ENCODE data around the gene GDPD1. TPM values are rescaled to one million over a fixed set of nuclear protein-coding genes. Genes with fewer than 3 reads are reported as not detected.
A peak's percentile ranks its signal among the peaks of the same experiment; 100 is the strongest.
"Not testable (repeated sequence)": the region's sequence is repeated elsewhere in the genome, so short reads cannot be mapped to it uniquely, and the experiment has no call there.

Gene GDPD1
- total RNA-seq, 1 experiment from 2014 or later: 2.6 TPM

DNA sequence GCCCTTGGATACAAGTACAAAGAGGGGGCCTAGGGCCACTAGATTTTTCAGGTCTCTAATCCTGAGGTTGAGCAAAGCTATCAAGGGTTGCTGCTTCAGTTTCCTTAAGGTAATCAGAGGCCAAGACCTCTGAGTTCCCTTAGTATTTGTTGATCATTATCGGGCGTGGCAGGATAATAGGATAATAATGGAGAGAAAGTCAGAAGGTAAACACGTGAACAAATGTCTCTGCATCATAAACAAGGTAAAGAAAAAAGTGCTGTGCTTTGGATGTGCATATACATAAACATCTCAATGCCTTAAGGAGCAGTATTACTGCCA lies 69.6 kb downstream of the GDPD1 start:
- H3K23ac ChIP-seq (ENCODE audit: insufficient read length, low read depth, low read length): no peak overlapping the region
- no peak overlapping the region for H2AK5ac ChIP-seq (ENCODE audit: insufficient read length, low read length)
- H3K9me3 ChIP-seq (ENCODE audit: control insufficient read depth, low read depth, low read length): no peaks in the 10 kb centered on the region
- no CpG with 5 or more reads among the region's 3 CpGs for WGBS (ENCODE audit: extremely low coverage, insufficient read length, low lambda C conversion rate)
- no peak overlapping the region for H3K4ac ChIP-seq (ENCODE audit: low read depth, low read length)
- no peak overlapping the region for H2BK15ac ChIP-seq (ENCODE audit: low read depth, low read length)
- no peak overlapping the region for H3K9ac ChIP-seq (ENCODE audit: extremely low read depth, insufficient read length, low read length)
- H3K56ac ChIP-seq (ENCODE audit: insufficient read length, low read depth, low read length): no peak overlapping the region
- no peaks in the 10 kb centered on the region for H3K79me1 ChIP-seq (ENCODE audit: insufficient read depth, low read depth, low read length, poor library complexity, severe bottlenecking)
- H3K14ac ChIP-seq (ENCODE audit: insufficient read depth, low read length): no peak overlapping the region
- no peak overlapping the region for H3K18ac ChIP-seq (ENCODE audit: insufficient read length, low read depth, low read length)
- H2BK20ac ChIP-seq (ENCODE audit: low read depth, low read length, poor library complexity, severe bottlenecking): no peak overlapping the region
- no peak overlapping the region for H4K5ac ChIP-seq (ENCODE audit: insufficient read length, low read depth, low read length)
- H3K4me2 ChIP-seq (ENCODE audit: insufficient read depth, insufficient read length, low read length): no peak overlapping the region
- H3K4me3 Mint-ChIP-seq: peak overlapping the region in 1 of 2 experiments; percentile 11; a peak in 2 of 5 replicates
- no peaks in the 10 kb centered on the region for H3K23me2 ChIP-seq (ENCODE audit: insufficient read length, low read depth, low read length, poor library complexity, severe bottlenecking)
- no peak overlapping the region for H2AFZ ChIP-seq (ENCODE audit: low read length)
- no peaks in the 10 kb centered on the region for H3K9me3 Mint-ChIP-seq
- no peak overlapping the region for H3K27ac ChIP-seq (ENCODE audit: insufficient read length, low read depth, low read length)
- H2BK12ac ChIP-seq (ENCODE audit: insufficient read length, low read depth, low read length): no peak overlapping the region
- H3K27ac Mint-ChIP-seq: peak overlapping the region in 2 of 3 experiments; percentile 81 to 91; a peak in 2 of 7 replicates
- peaks cover 38% of the 10 kb centered on the region for H3K27me3 Mint-ChIP-seq (ENCODE audit: low read depth)
- H4K20me1 ChIP-seq (ENCODE audit: control insufficient read depth, insufficient read depth, insufficient read length): no peaks in the 10 kb centered on the region
- no peak overlapping the region for H4K91ac ChIP-seq (ENCODE audit: insufficient read length, low read depth, low read length)
- no peak for TF ChIP-seq CTCF (conservative IDR thresholded peaks at IDR 0.05)
- H3K27me3 ChIP-seq (ENCODE audit: insufficient read depth, low read length): no peaks in the 10 kb centered on the region; the same call in 1 of the 2 replicates
- H3K36me3 Mint-ChIP-seq (ENCODE audit: insufficient read depth in 1 of 3, low read depth in 3 of 3): peaks cover 0 to 2% (median 0%) of the 10 kb centered on the region in 3 experiments; a peak in 1 of 7 replicates
- no peaks in the 10 kb centered on the region; the same call in 1 of the 2 replicates for H3K4me1 ChIP-seq (ENCODE audit: insufficient read depth, low read length)
- no peak overlapping the region for H2BK5ac ChIP-seq (ENCODE audit: insufficient read length, low read length)
- H3T11ph ChIP-seq (ENCODE audit: low read length): no peak overlapping the region
- H3K79me2 ChIP-seq (ENCODE audit: insufficient read depth, low read length): no peaks in the 10 kb centered on the region
- DNase-seq: no peak
- no peak overlapping the region for H4K8ac ChIP-seq (replicated peaks; ENCODE audit: insufficient read length, low read depth, low read length)
- no peak overlapping the region for H2BK120ac ChIP-seq (ENCODE audit: low read depth, low read length, poor library complexity, severe bottlenecking)
- H3K4me1 Mint-ChIP-seq: peaks cover 14 to 18% of the 10 kb centered on the region in 2 experiments

DNA sequence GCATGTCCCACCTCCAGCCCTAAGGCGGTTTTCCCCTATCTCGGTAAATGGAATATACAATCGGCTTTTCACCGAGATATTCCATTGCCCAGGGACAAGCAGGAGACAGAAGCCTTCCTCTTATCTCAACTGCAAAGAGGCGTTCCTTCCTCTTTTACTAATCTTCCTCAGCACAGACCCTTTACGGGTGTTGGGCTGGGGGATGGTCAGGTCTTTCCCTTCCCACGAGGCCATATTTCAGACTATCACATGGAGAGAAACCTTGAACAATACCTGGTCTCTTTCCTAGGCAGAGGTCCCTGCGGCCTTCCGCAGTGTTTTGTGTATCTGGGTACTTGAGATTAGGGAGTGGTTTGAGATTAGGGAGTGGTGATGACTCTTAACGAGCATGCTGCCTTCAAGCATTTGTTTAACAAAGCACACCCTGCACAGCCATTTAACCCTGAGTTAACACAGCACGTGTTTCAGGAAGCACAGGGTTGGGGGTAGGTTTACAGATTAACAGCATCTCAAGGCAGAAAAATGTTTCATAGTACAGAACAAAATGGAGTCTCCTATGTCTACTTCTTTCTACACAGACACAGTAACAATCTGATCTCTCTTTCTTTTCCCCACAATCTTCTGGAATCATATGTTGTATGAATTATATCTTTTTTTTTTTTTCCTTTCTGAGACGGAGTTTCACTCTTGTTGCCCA lies 70.1 kb downstream of the GDPD1 start:
- not testable (repeated sequence) for H2BK20ac ChIP-seq (ENCODE audit: low read depth, low read length, poor library complexity, severe bottlenecking); H2AFZ ChIP-seq (ENCODE audit: low read length); H3K27ac ChIP-seq (ENCODE audit: insufficient read length, low read depth, low read length); H3K4me2 ChIP-seq (ENCODE audit: insufficient read depth, insufficient read length, low read length); H2BK15ac ChIP-seq (ENCODE audit: low read depth, low read length); H2AK5ac ChIP-seq (ENCODE audit: insufficient read length, low read length); H3K56ac ChIP-seq (ENCODE audit: insufficient read length, low read depth, low read length); H2BK5ac ChIP-seq (ENCODE audit: insufficient read length, low read length); H2BK120ac ChIP-seq (ENCODE audit: low read depth, low read length, poor library complexity, severe bottlenecking); H3K79me2 ChIP-seq (ENCODE audit: insufficient read depth, low read length); H4K8ac ChIP-seq (replicated peaks; ENCODE audit: insufficient read length, low read depth, low read length); H4K5ac ChIP-seq (ENCODE audit: insufficient read length, low read depth, low read length); H3K23ac ChIP-seq (ENCODE audit: insufficient read length, low read depth, low read length); H3K36me3 Mint-ChIP-seq (ENCODE audit: insufficient read depth in 1 of 3, low read depth in 3 of 3); H4K91ac ChIP-seq (ENCODE audit: insufficient read length, low read depth, low read length); H3K4me1 ChIP-seq (ENCODE audit: insufficient read depth, low read length); H3K14ac ChIP-seq (ENCODE audit: insufficient read depth, low read length); H3T11ph ChIP-seq (ENCODE audit: low read length); H3K4ac ChIP-seq (ENCODE audit: low read depth, low read length); H3K79me1 ChIP-seq (ENCODE audit: insufficient read depth, low read depth, low read length, poor library complexity, severe bottlenecking); H3K9ac ChIP-seq (ENCODE audit: extremely low read depth, insufficient read length, low read length); H2BK12ac ChIP-seq (ENCODE audit: insufficient read length, low read depth, low read length); H3K27me3 ChIP-seq (ENCODE audit: insufficient read depth, low read length); H3K9me3 ChIP-seq (ENCODE audit: control insufficient read depth, low read depth, low read length); H4K20me1 ChIP-seq (ENCODE audit: control insufficient read depth, insufficient read depth, insufficient read length); H3K23me2 ChIP-seq (ENCODE audit: insufficient read length, low read depth, low read length, poor library complexity, severe bottlenecking); H3K9me3 Mint-ChIP-seq
- DNase-seq: peak; percentile 74
- H3K4me3 Mint-ChIP-seq: peak overlapping the region; percentile 11 to 32; a peak in 4 of 5 replicates
- no CpG with 5 or more reads among the region's 12 CpGs for WGBS (ENCODE audit: extremely low coverage, insufficient read length, low lambda C conversion rate)
- peak overlapping the region; percentile 49 to 91 (median 81); a peak in 5 of 7 replicates for H3K27ac Mint-ChIP-seq
- H3K27me3 Mint-ChIP-seq (ENCODE audit: low read depth): peaks cover 38% of the 10 kb centered on the region
- peaks cover 14 to 18% of the 10 kb centered on the region in 2 experiments for H3K4me1 Mint-ChIP-seq
- H3K18ac ChIP-seq (ENCODE audit: insufficient read length, low read depth, low read length): peak overlapping the region; percentile 69
